HepG2 (cell line): ENCODE measurements around the gene DDR2. TPM values are rescaled to one million over a fixed set of nuclear protein-coding genes. Genes with fewer than 3 reads are reported as not detected.
"Not testable (repeated sequence)": the region's sequence is repeated elsewhere in the genome, so short reads cannot be mapped to it uniquely, and the experiment has no call there.

ENCODE experiments used
- ATAC-seq: fragments of 200-7000 bp; cut with Tn5 transposase; 3 replicates; pipeline ENCODE4 v1.9.1; 2020; ENCODE audit warnings: mild to moderate bottlenecking, moderate library complexity
- BruUV-seq: library from RNA; stranded (reverse); fragments of 400-500 nt; replicated peaks from 2 replicates; lab custom pipeline; 2021; lab: Mats Ljungman, UMichigan
- CTCF ChIA-PET: fragments of 300-600 bp; formaldehyde crosslinking; extraction: SDS; loops from one replicate; lab custom pipeline; 2021; ENCODE audit warnings: low total read pairs, inconsistent platforms, low intra/inter-chr PET ratio; lab: Yijun Ruan, JAX
- POLR2A ChIA-PET: fragments of 350-600 bp; sonication (Branson Sonifier 250); formaldehyde crosslinking; loops from one replicate; lab custom pipeline; 2020; ENCODE audit warnings: antibody characterized with exemption, inconsistent platforms; lab: Yijun Ruan, JAX
- DNase-seq: peaks from one replicate; pipeline ENCODE4 v3.0.0-alpha.2; 2015; ENCODE audit warnings: low spot score
- FAIRE-seq: peaks from 3 replicates; lab custom pipeline; 2011; peaks lifted over from hg19 to GRCh38; lab: Jason Lieb, UNC
- H2AFZ ChIP-seq: one replicate; pipeline ENCODE4 v1.6.1; 2011; ENCODE audit warnings: low read length, inconsistent platforms
- H3K27ac ChIP-seq: fragments of 300-600 bp; 3 replicates; pipeline ENCODE4 v1.8.0; 2011; ENCODE audit warnings: mixed run types, mild to moderate bottlenecking, mixed read lengths, low read length, inconsistent platforms; ENCODE audit not compliant: insufficient read depth; ENCODE audit errors: extremely low read length
- H3K27me3 ChIP-seq, 2 experiments: fragments of 200-600 bp in 1 of 2; 2 replicates in 1 of 2; 3 replicates in 1 of 2; pipeline versions ENCODE4 v1.6.0 to v1.8.0; 2011; ENCODE audit warnings: low read length in 2 of 2, mild to moderate bottlenecking in 2 of 2, moderate library complexity in 2 of 2, inconsistent platforms in 1 of 2; ENCODE audit not compliant: insufficient read depth in 2 of 2, control insufficient read depth in 1 of 2
- H3K36me3 ChIP-seq, 2 experiments: fragments of 200-600 bp in 1 of 2; replicated peaks in 1 of 2; 2 replicates in 1 of 2; 3 replicates in 1 of 2; pipeline versions ENCODE4 v1.5.1 to v1.8.0; 2011; ENCODE audit warnings: low read length in 2 of 2, inconsistent platforms in 1 of 2; ENCODE audit not compliant: insufficient read depth in 2 of 2, control insufficient read depth in 1 of 2
- H3K4me1 ChIP-seq: 2 replicates; pipeline ENCODE4 v1.5.1; 2012; ENCODE audit warnings: low read length, inconsistent platforms; ENCODE audit not compliant: insufficient read depth
- H3K4me2 ChIP-seq: 2 replicates; pipeline ENCODE4 v1.6.0; 2011; ENCODE audit warnings: low read depth, low read length, inconsistent platforms
- H3K4me3 ChIP-seq, 3 experiments: fragments of 200-600 bp in 1 of 3; sonication (generic), shearing (Covaris generic) in 1 of 3; replicated peaks in 1 of 3; 2 replicates each; pipeline ENCODE4 v1.5.1; 2011 to 2016; ENCODE audit warnings: low read length in 3 of 3, inconsistent platforms in 2 of 3, low read depth in 2 of 3, mild to moderate bottlenecking in 2 of 3, control low read depth in 1 of 3, mixed read lengths in 1 of 3; ENCODE audit not compliant: insufficient read depth in 1 of 3
- H3K79me2 ChIP-seq: one replicate; pipeline ENCODE4 v1.6.1; 2011; ENCODE audit warnings: low read length, inconsistent platforms; ENCODE audit not compliant: insufficient read depth
- H3K9ac ChIP-seq: 2 replicates; pipeline ENCODE4 v1.6.0; 2011; ENCODE audit warnings: mild to moderate bottlenecking, low read depth, low read length, inconsistent platforms; ENCODE audit not compliant: insufficient read depth
- H3K9me3 ChIP-seq: 2 replicates; pipeline ENCODE4 v1.5.1; 2012; ENCODE audit warnings: mild to moderate bottlenecking, low read length
- H4K20me1 ChIP-seq: 2 replicates; pipeline ENCODE4 v1.6.0; 2011; ENCODE audit warnings: inconsistent platforms, mild to moderate bottlenecking, low read length, moderate library complexity; ENCODE audit not compliant: insufficient read depth
- CREB1 ChIP-seq, 2 experiments: fragments of 450-650 bp in 1 of 2; IDR thresholded peaks; 2 replicates each; pipeline ENCODE4 v1.6.1; 2016 to 2017; ENCODE audit warnings: control low read depth in 1 of 2, mild to moderate bottlenecking in 1 of 2, missing compliant biosample characterization in 1 of 2, missing genetic modification characterization in 1 of 2
- DMAP1 ChIP-seq: IDR thresholded peaks from 2 replicates; pipeline ENCODE4 v1.6.1; 2016
- HOXA3 ChIP-seq: sonication (generic); formaldehyde crosslinking; IDR thresholded peaks from 2 replicates; pipeline ENCODE4 v1.5.0; 2020; ENCODE audit warnings: missing genetic modification reagents
- PAXIP1 ChIP-seq: sonication (generic); formaldehyde crosslinking; conservative IDR thresholded peaks from 2 replicates; pipeline ENCODE4 v1.4.0; 2020; ENCODE audit warnings: mild to moderate bottlenecking, missing genetic modification reagents, moderate library complexity
- SAP130 ChIP-seq: IDR thresholded peaks from 2 replicates; pipeline ENCODE4 v1.6.1; 2016; ENCODE audit warnings: low read depth
- TAF1 ChIP-seq: sonication (generic); formaldehyde crosslinking; IDR thresholded peaks from 2 replicates; pipeline ENCODE4 v1.4.0; 2020; ENCODE audit warnings: missing genetic modification reagents
- ZFX ChIP-seq: sonication (generic); formaldehyde crosslinking; IDR thresholded peaks from 2 replicates; pipeline ENCODE4 v1.4.0; 2020; ENCODE audit warnings: mild to moderate bottlenecking, low read depth, missing genetic modification reagents, moderate library complexity
- ZNF644 ChIP-seq: IDR thresholded peaks from 2 replicates; pipeline ENCODE4 v1.6.1; 2016; ENCODE audit warnings: low read depth
- ZNF652 ChIP-seq: IDR thresholded peaks from 2 replicates; pipeline ENCODE4 v1.6.1; 2016; ENCODE audit warnings: low read depth, borderline replicate concordance
- WGBS: methylation state at CpG from one replicate; pipeline ENCODE4 v1.1.6; 2017; ENCODE audit warnings: low lambda C conversion rate; 5-methylcytosine and 5-hydroxymethylcytosine counted together
- in situ Hi-C: cut with HindIII; loops from 2 replicates; pipeline ENCODE4 v1.10.0; 2017; ENCODE audit warnings: low pct_unique_long_range_greater_than_20kb; ENCODE audit not compliant: extremely low pct_ligation_motif_present
- intact Hi-C: fragments of 100-400 bp; cut with micrococcal nuclease; formaldehyde crosslinking; loops from one replicate; pipeline ENCODE4 v1.10.0; 2022; ENCODE audit not compliant: unreplicated experiment
- polyA plus RNA-seq, 8 experiments: library from polyadenylated mRNA; depleted of rRNA in 3 of 8; stranded (reverse) in 7 of 8; unstranded in 1 of 8; fragments of >200 nt; fragmentation: Illumina TruSeq in 4 of 8; extraction: Trizol in 4 of 8; gene quantifications; 2 replicates each; pipeline versions ENCODE4 v1.2.1 to v1.2.3, GENCODE V29; 2011 to 2016; ENCODE audit warnings: low read depth in 4 of 8, missing spikeins in 1 of 8, mixed read lengths in 1 of 8; ENCODE audit not compliant: insufficient read depth in 1 of 8
- total RNA-seq, 5 experiments: library from RNA; depleted of rRNA; stranded (reverse); fragments of >200 nt; fragmentation: Illumina TruSeq; extraction: Trizol; gene quantifications; 2 replicates each; pipeline ENCODE4 v1.2.3, GENCODE V29; 2016; ENCODE audit warnings: low read depth in 1 of 5

Gene DDR2
- total and polyA plus RNA-seq, 2 of the 13 experiments (the other 11 are each of a cell fraction or from before 2014, with no cell fraction given): 0.36 to 0.38 TPM

DNA sequence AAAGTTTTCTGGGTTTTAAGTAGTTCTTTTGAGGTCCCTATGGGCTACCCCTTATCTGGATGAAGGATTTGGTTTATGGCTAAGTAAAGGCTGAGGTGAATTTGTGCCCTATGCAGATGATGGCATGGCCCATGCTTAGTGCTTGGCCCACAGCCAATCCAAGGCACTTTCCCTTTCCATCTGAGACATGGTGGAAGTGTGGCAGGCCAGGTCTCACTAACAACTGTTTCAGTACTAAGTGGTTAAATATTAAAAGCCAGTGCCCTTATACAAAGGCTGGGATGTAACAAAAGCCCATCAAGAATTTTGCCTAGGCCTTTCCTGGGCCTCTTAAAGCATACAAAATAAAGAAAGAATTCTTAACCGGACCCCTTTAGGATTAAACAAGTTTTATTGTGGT lies 156.5 kb downstream of the DDR2 start:
- H4K20me1 ChIP-seq; POLR2A ChIA-PET; FAIRE-seq; H3K9me3 ChIP-seq; BruUV-seq; H3K36me3 ChIP-seq; H3K27me3 ChIP-seq; in situ Hi-C loops; intact Hi-C loops; CTCF ChIA-PET; TF ChIP-seq CREB1 (IDR thresholded peaks at IDR 0.05): not testable (repeated sequence)
- TF ChIP-seq CREB1 (CRISPR knock-in tag; IDR thresholded peaks at IDR 0.05) (0 out of 2 replicates have a peak, but pooled peaks have one; percentile 15), HOXA3 (CRISPR knock-in tag) (0 out of 2 replicates have a peak, but pooled peaks have one; percentile 17), DMAP1 (CRISPR knock-in tag) (0 out of 2 replicates have a peak, but pooled peaks have one; percentile 8), ZNF644 (CRISPR knock-in tag) (peak; percentile 62; the same call in 1 of the 2 replicates), PAXIP1 (CRISPR knock-in tag) (peak; percentile 34), SAP130 (peak; percentile 6; the same call in 1 of the 2 replicates), ZNF652 (peak; percentile 24; the same call in 1 of the 2 replicates), TAF1 (CRISPR knock-in tag) (peak; percentile 19; the same call in 1 of the 2 replicates), ZFX (CRISPR knock-in tag) (peak; percentile 57)
- Histone ChIP-seq H3K9ac (peak overlapping the region; percentile 70; the same call in 1 of the 2 replicates), H3K27ac (peak overlapping the region; percentile 75), H2AFZ (peak overlapping the region; percentile 15), H3K4me1 (peaks cover 44% of the 10 kb centered on the region), H3K4me2 (peak overlapping the region; percentile 71), H3K4me3 (peak overlapping the region in 2 of 3 experiments; percentile 13 to 23; a peak in 3 of 6 replicates), H3K79me2 (peaks cover 20% of the 10 kb centered on the region)
- ATAC-seq (peak; percentile 28), DNase-seq (peak; percentile 28)
- WGBS: 0% methylated on average over 1 of the region's 1 CpG
